Glutamatergic neuron (in vitro differentiated cells): Measurements from ENCODE around the gene MEGF11. TPM values are rescaled to one million over a fixed set of nuclear protein-coding genes. Genes with fewer than 3 reads are reported as not detected.

Source experiments
- DNase-seq: peaks from one replicate; pipeline ENCODE4 v3.0.0; 2022
- H3K27ac Mint-ChIP-seq: one replicate; pipeline ENCODE4 v1.8.0; 2020; ENCODE audit warnings: mild to moderate bottlenecking, mixed read lengths, inconsistent platforms; ENCODE audit not compliant: unreplicated experiment
- H3K27me3 Mint-ChIP-seq: one replicate; pipeline ENCODE4 v1.8.0; 2020; ENCODE audit warnings: mild to moderate bottlenecking, moderate library complexity, mixed read lengths, inconsistent platforms; ENCODE audit not compliant: unreplicated experiment
- H3K36me3 Mint-ChIP-seq: one replicate; pipeline ENCODE4 v1.8.0; 2020; ENCODE audit warnings: mild to moderate bottlenecking, mixed read lengths, inconsistent platforms; ENCODE audit not compliant: unreplicated experiment
- H3K4me1 Mint-ChIP-seq: one replicate; pipeline ENCODE4 v1.8.0; 2020; ENCODE audit warnings: mild to moderate bottlenecking, low read depth, mixed read lengths, inconsistent platforms; ENCODE audit not compliant: unreplicated experiment
- H3K4me3 Mint-ChIP-seq: one replicate; pipeline ENCODE4 v1.8.0; 2020; ENCODE audit warnings: mild to moderate bottlenecking, mixed read lengths, inconsistent platforms; ENCODE audit not compliant: unreplicated experiment
- H3K9me3 Mint-ChIP-seq: one replicate; pipeline ENCODE4 v1.8.0; 2020; ENCODE audit warnings: mild to moderate bottlenecking, moderate library complexity, mixed read lengths, inconsistent platforms; ENCODE audit not compliant: unreplicated experiment
- total RNA-seq: library from RNA; stranded (reverse); fragmentation: NEBNext Ultra II Directional; extraction: Animal tissue kit (Norgen Biotek cat#: 25700); gene quantifications from one replicate; pipeline ENCODE4 v1.2.1, GENCODE V29; 2021; ENCODE audit not compliant: unreplicated experiment
- TF ChIP-seq, protein P1 (sequence below): fragments of 200-600 bp; sonication (generic); IDR thresholded peaks from one replicate; pipeline ENCODE4 v1.5.0; 2021; ENCODE audit not compliant: partially characterized antibody, unreplicated experiment

Gene MEGF11
- total RNA-seq, 1 donor from 2014 or later: 2.6 TPM

DNA sequence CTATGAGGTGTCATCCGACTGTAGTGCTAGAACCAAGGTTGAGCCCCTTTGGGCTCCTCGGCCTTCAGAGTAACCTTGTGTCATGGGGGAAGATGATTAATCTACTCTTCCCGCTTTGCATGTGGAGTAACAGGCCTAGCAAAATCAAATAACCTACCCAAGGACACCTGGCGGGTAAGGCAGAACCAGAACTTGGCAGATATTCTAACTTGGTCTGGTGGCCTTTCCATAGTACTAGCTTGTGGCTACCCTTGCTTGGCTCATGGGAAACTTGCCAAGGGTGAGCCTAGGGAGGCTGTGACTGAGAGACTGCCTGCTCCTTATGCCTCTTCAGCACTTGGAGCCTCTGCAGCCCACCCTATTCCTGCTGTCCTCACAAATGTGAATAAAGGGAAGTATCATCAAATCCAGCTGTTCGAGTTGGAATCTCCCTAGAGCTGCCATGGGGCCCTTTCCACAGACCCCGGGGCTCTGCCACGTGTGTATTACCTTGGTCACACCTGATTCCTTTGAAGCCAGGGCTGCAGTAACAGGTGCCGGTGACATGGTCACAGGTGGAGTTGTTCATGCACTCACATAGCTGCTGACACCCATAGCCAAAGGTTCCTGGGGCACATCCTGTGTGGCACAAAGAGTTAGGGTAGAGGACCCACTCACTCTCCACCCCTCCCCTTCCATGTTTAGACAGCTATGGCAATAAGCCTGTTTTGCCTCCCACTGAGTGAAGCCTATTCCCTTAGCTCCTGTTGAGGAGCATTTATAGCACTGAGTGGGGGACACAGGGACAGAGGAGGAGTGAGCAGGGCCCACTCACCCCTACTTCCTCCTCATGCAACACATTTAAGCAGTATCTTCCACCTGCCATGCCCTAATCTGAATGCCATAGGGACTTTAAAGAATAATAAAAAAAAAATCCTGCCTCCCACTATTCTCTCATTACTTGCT, 338.3 kb downstream of the MEGF11 start:
- no peaks in the 10 kb centered on the region for H3K36me3 Mint-ChIP-seq
- no peak overlapping the region for H3K27ac Mint-ChIP-seq
- no peak for DNase-seq
- no peaks in the 10 kb centered on the region for H3K4me1 Mint-ChIP-seq
- H3K27me3 Mint-ChIP-seq: no peaks in the 10 kb centered on the region
- TF ChIP-seq, protein P1, sequence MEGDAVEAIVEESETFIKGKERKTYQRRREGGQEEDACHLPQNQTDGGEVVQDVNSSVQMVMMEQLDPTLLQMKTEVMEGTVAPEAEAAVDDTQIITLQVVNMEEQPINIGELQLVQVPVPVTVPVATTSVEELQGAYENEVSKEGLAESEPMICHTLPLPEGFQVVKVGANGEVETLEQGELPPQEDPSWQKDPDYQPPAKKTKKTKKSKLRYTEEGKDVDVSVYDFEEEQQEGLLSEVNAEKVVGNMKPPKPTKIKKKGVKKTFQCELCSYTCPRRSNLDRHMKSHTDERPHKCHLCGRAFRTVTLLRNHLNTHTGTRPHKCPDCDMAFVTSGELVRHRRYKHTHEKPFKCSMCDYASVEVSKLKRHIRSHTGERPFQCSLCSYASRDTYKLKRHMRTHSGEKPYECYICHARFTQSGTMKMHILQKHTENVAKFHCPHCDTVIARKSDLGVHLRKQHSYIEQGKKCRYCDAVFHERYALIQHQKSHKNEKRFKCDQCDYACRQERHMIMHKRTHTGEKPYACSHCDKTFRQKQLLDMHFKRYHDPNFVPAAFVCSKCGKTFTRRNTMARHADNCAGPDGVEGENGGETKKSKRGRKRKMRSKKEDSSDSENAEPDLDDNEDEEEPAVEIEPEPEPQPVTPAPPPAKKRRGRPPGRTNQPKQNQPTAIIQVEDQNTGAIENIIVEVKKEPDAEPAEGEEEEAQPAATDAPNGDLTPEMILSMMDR: no peak
- H3K4me3 Mint-ChIP-seq: no peak overlapping the region
- peaks cover 1% of the 10 kb centered on the region for H3K9me3 Mint-ChIP-seq

DNA sequence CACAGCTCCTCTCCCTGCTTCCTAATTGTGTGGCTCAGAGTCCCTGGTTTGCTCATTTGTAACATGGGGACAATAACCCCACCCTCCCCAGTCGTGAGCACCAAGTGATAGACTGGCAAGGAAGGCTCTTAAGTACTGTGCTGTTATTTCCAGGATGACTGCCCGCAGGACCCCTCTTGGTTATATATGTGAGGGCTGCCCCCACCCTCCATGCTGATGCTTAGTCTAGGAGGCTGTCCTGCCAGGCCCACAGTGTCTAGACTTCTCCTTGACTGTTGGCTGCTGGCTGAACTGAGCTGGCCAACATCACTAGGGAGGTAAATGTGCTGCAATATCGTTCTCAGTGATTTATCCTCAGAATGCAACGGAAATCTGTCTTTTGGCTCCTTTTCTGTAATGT, 339.2 kb downstream of the MEGF11 start:
- H3K27ac Mint-ChIP-seq: no peak overlapping the region
- peaks cover 1% of the 10 kb centered on the region for H3K9me3 Mint-ChIP-seq
- DNase-seq: no peak
- peaks cover 3% of the 10 kb centered on the region for H3K4me1 Mint-ChIP-seq
- no peaks in the 10 kb centered on the region for H3K36me3 Mint-ChIP-seq
- H3K27me3 Mint-ChIP-seq: peaks cover 4% of the 10 kb centered on the region
- H3K4me3 Mint-ChIP-seq: no peak overlapping the region
- TF ChIP-seq, protein P1: no peak

DNA sequence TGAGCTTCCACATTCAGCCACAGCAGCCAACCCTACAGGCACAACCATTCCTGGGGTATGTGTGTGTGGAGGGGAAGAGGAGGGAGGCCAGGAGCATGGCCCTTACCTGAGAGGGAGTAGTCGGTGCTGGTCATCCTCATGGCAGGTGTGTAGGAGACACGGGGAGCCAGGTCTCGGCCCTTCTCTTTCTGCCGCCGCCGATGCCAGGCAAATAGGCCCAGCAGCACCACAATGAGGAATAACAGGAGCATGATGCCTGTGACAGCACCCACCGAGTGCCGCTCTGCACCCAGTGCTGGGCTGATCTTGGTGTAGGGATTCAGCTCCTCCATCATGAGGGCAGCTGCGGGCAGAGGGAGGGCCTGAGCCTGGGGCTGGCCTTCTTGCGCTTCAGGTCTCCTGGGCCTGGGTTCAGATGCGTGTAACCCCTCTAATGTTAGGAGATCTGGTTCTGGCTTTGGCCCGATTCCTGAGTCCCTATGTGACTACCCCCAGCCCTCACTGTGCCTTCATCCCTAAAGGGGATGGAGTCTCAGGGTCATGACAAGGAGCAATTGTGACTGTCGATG, 339.8 kb downstream of the MEGF11 start:
- Mint-ChIP-seq H3K36me3 (no peaks in the 10 kb centered on the region), H3K27ac (no peak overlapping the region), H3K27me3 (peaks cover 4% of the 10 kb centered on the region), H3K9me3 (peaks cover 1% of the 10 kb centered on the region), H3K4me3 (no peak overlapping the region), H3K4me1 (peaks cover 3% of the 10 kb centered on the region)
- TF ChIP-seq, protein P1: no peak
- DNase-seq: no peak

DNA sequence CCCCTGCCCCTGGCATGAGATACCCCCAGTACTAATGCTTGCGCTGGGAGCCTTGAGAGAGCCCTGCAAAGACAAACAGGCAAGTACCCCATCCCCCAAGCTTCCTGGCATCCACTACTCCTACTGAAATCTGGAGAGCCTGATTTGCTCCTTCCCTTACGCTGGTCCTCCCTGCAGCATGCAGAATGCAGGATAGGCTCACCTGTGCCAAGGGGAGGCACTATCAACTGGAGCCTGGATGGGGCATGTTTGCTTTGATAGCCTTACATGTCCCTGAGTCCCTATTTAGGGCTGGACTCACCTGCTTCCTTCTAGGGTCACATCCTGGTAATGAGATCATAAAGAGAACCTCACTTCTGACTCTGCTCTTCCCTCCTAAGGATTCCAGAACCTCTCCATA, 341.3 kb downstream of the MEGF11 start:
- Mint-ChIP-seq H3K27ac (no peak overlapping the region), H3K36me3 (no peaks in the 10 kb centered on the region), H3K4me3 (no peak overlapping the region), H3K9me3 (peaks cover 1% of the 10 kb centered on the region), H3K4me1 (peaks cover 3% of the 10 kb centered on the region), H3K27me3 (peaks cover 4% of the 10 kb centered on the region)
- TF ChIP-seq, protein P1: no peak
- DNase-seq: no peak

DNA sequence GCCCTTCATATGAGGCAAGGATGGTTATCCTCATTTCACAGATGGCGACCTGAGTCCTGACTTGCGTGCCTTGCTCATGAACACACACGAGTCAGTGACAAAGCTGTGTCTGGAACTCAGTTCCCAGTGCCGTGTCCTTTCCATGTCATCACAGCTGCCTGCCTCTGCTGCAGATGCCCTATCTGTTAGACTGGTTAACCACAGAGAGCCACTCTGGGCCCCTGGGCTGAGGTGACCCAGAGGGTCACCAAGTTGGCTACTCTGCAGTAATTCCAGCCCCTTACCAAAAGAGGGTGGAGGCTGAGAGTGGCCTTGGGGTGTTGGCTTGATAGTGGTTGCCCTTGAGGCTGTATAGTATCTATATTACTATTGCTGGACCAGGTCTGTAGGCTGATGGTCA, 343.2 kb downstream of the MEGF11 start:
- Mint-ChIP-seq H3K4me1 (peaks cover 3% of the 10 kb centered on the region), H3K9me3 (no peaks in the 10 kb centered on the region), H3K27ac (no peak overlapping the region), H3K4me3 (no peak overlapping the region), H3K27me3 (peaks cover 4% of the 10 kb centered on the region), H3K36me3 (no peaks in the 10 kb centered on the region)
- DNase-seq: no peak
- TF ChIP-seq, protein P1: no peak
